ENCODE data around the gene AKR1C2.
"Not testable (repeated sequence)": the region's sequence is repeated elsewhere in the genome, so short reads cannot be mapped to it uniquely, and the experiment has no call there.

The AKR1C2 gene

DNA sequence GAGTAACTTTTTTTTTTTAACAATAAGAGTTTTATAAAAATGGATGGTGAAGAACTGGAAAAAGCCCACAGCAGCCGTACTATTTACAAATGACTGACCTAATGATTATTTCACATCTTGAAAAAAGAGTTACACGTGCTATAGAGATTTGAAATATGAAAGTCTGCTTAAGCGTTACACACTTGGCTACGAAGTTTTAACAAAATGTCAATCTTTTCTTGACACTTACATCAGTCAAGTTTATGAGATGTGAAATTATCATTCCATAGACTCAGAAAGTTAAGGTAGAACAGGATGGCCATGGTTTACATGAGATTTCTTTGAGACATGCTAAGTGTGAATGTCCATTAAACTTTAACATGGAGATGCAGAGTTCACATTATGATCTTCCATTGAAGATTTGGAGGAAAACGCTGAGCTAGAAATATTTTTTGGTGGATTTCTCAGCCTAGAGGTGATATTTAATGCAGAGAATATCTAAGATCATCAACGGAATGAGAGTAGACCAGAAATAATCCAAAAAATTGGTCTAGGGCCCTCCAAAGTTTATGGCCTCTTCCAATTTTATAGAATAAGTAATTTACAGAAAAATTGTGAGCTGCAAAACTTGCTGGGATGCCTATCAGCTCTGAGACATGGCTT lies 15.5 kb downstream of the AKR1C2 start:
- not testable (repeated sequence) for DNase-seq (ENCODE audit: low read depth)

DNA sequence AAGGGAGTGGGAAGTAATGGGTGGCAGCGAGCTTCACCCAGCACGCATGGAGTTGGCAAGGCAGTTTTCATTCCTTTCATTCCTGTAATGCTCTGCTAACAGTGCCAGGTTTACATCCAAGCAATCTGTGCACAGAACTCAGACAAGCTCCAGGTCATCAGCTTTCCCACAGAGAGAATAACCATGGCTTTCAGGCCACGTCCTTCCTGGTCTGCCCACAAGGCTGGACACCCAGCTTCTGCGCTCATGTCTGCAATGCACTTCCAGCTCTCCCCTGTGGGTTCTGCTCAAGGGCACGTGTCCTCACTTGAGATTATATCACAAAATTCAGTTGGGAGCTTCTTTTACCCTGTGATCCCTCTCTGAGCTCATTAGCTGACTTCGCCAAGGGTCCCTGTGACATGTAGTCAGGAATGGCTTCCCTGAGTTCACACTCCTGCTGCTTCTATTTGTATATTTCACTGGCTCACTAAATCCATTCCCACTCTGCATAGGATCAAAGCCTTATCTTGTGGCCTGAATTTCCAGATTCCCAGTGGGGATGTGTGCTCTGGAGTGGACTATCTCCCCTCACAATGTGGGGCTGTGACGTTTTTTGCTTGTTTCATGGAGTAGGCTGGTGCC lies 18.6 kb downstream of the AKR1C2 start:
- peak; percentile 74 for DNase-seq (ENCODE audit: low read depth)

DNA sequence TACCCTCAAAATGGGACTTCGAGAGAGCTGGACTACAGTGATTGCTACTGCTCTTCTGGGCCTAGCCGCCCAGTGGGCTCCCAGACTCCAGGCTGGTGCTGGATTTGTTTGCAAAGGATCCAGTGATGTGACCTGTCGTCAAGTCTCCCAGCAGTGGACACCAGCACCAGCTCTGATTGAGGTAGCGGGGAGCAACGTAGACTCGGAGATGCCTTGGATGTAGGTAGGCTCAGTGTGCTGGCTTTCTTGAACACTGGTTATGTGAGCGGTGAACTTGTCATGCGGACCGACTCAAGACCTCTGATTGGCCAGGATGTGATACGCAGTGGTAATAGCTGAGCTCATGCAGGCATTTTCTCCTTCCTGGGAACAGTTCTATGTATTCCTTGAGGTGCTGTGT lies 19.4 kb downstream of the AKR1C2 start:
- peak; percentile 10 for DNase-seq (ENCODE audit: low read depth)

DNA sequence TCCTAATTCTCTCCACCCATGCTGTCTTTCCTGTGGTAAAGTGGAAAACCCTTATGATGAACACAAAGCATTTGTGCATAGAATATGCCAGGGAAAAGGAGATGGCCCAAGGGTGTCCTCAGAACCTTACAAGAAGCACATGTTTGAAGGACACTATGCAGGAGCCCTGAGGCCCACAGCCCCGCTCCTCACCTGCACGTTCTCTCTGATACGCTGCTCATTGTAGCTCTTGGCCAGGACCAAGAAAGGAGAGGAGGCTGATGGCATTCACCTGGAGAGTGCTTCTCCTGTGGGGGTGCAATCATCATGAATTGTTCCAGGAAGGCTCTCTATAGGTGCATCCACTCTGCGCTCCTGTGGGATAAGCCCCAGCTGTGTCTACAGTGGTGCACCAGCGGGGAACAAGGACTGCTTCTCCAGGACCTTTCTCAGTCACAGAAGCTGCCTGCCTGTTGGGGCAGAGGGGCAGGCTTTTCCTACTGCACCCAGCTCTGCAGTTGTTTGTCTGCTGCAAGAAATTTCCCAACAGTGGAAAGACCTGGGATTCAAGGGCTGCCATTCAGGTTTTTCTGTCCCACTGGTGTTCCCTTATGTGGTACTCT lies 19.9 kb downstream of the AKR1C2 start:
- peak; percentile 6 for DNase-seq (ENCODE audit: low read depth)

DNA sequence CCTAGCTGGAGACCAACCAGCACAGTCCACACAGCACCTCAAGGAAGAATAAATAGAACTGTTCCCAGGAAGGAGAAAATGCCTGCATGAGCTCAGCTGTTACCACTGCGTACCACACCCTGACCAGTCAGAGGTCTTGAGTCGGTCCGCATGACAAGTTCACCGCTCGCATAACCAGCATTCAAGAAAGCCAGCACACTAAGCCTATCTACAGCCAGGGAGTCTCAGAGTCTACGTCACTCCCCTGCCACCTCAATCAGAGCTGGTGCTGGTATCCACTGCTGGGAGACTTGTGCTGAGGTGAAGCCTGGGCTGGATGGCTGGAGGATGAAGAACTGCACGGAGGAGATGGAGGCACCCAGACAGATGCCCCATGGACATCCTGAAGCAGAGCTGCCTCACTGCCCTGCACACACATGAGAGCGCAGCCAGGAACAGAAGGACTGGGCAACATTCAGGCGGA lies 20.9 kb downstream of the AKR1C2 start:
- peak; percentile 49 for DNase-seq (ENCODE audit: low read depth)

DNA sequence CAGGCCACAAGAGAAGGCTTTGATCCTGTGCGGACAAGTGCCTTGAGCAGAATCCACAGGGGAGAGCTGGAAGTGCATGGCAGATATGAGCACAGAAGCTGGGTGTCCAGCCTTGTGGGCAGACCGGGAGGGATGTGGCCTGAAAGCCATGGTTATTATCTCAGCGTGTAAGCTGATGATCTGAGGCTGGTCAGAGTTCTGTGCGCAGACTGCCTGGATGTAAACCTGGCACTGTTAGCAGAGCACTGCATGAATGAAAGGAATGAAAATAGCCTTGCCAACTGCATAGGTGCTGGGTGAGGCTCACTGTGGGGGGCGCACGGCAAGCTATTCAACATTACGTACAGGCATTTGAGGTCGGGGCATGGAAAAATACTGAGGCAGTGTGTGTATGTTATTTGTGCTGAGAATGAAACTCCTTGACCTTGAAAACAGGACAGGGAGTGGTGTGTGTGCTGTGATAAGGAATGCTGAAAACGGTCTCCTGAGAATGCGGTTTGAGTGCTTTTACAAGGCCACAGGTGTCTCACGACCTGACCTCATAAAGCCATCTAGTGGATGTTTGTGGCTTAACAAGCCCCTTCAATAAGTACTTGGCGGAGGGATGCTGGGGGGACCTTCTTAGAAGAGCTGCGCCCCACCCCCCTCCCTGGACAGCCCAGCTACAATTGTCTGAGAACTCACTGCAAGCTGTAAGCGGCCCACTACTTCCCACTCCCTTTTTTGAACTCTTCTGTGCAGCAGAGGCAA lies 21.8 kb downstream of the AKR1C2 start:
- DNase-seq (ENCODE audit: low read depth) = peak; percentile 51

DNA sequence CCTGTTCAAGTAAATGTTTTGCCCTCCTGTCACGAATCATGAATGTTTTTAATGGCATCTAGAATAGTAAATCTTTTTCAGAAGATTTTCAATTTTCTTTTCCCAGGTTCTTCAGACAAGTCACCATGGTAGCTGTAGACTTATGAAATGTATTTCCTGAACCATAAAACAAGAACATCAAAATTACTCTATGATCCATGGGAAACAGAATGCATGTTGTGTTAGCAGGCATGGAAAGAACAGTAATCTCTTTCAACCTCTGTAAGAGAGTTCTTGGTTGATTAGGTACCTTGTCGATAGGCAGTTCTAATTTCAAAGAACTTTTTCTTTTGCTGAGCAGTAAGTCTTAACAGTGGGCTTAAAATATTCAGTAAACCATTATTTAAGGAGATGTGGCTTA lies 22.9 kb downstream of the AKR1C2 start:
- no peak for DNase-seq (ENCODE audit: low read depth)

DNA sequence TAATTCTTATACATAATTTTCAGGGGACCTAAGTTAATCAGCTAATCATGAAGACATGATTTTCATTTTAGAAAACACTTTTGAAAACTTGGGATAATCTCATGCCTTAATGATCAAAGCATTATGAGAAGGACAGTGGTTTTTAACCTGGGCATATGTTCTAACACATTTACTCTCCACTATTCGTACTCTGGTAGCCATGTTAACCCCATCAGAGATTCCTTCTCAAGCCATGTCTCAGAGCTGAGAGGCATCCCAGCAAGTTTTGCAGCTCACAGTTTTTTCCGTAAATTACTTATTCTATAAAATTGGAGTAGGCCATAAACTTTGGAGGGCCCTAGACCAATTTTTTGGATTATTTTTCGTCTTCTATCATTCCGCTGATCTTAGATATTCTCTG lies 24.8 kb downstream of the AKR1C2 start:
- DNase-seq (ENCODE audit: low read depth) = no peak

DNA sequence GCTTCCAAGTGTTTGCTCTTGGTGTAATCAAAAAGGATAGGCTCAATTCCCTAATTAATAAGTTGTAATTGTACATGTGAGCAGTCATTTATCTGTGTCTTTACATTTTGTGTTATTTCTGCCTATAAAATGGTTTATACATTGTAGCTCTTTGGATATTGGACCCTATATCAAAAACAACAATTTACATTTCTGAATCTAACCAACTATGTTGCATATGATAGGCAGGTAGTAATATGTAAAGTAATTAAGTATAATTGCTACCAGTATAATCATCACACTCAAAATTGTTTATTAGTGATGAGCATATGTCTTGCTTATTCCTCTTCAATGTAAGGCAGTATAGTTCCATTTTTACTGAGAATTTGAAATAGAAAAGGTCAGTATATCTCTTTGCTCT lies 26.6 kb downstream of the AKR1C2 start:
- no peak for DNase-seq (ENCODE audit: low read depth)

DNA sequence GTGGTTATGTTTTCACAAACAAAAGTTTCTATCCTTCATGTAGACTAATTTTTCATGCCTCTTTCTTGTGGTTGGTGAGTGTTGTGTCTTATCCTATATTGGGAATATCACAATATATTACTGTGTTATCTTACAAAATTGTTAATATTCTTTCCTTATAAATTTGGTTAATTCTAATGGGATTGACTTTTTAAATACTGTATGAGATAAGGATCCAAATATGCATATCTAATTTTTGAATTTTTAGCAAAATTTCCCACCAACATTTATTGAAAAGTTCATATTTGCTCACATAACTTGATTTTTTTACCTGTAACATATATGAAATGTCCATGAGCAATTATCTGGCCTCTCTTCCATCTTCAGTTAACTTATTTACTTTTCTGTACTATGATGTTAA lies 29.3 kb downstream of the AKR1C2 start:
- not testable (repeated sequence) for DNase-seq (ENCODE audit: low read depth)

DNA sequence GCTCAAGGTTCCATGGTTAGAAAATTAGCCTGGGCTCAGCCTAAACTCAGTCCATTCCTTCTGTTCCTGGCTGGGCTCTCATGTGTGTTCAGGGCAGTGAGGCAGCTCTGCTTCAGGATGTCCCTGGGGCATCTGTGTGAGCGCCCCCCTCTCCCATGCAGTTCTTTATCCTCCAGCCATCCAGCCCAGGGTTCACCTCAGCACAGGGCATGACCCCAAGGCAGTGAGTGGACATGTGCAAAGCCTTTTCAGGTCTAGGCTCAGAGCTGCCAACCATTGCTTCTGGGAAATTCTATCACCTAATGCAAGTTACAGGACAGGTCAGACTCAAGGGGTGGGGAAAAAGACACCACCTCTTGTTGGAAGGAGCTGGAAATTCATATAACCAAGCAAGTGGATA lies 30.4 kb downstream of the AKR1C2 start:
- DNase-seq (ENCODE audit: low read depth) = not testable (repeated sequence)

DNA sequence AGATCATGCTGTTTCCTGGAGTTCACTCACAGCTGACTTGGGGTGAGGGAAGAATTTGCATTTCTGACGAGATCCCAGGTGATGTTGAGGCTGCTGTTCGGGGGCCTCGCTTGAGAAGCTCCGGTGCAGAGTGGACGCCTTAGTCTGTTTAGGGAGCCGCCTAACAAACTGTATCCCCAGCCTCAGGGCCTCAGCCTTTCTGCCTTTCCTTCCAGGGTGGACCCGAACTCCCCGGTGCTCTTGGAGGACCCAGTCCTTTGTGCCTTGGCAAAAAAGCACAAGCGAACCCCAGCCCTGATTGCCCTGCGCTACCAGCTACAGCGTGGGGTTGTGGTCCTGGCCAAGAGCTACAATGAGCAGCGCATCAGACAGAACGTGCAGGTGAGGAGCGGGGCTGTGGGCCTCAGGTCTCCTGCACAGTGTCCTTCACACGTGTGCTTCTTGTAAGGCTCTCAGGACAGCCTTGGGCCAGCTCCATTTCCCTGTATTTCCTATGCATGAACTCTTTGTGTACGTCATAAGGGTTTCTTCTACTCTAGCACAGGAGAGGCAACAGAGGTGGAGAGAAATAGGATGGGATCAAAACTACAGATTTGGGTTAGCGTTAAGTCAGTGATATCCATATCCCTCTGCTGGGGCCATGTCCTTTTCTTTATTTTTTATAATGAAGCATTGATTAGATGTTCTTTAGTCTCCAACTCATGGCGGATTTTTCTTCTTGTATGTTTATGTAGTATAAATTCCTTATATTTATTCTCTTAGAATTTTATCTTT lies 31.1 kb downstream of the AKR1C2 start:
- not testable (repeated sequence) for DNase-seq (ENCODE audit: low read depth)

DNA sequence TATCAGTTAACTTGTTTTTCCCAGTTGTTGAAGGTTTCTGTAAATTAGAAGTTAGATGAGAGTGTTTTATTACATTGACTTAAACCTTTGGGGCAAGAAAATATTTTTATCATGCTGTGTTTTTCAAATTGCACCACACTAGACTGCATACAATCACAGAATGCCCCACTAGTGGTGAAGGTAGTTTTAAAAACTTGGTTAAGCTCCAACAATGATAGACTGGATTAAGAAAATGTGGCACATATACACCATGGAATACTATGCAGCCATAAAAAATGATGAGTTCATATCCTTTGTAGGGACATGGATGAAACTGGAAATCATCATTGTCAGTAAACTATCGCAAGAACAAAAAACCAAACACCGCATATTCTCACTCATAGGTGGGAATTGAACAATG lies 33.3 kb downstream of the AKR1C2 start:
- not testable (repeated sequence) for DNase-seq (ENCODE audit: low read depth)

DNA sequence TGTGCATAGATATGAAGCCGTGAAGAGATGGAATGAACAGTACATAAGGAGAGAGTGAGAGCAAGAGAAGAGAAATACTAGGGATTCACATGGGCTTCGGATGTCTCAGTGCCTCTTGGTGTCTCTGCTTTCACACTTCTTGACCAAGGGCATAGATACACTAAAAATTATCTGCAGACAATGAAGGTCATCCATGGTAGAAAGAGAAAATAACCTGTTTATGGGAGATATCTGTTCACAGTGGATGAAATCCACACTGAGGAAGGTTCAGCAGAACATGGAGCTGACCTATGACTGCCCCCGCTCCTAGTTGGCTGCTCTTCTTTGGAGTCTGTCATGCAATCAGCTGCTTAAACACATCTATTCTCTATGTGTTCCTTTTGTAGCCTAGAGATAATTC lies 34.4 kb downstream of the AKR1C2 start:
- not testable (repeated sequence) for DNase-seq (ENCODE audit: low read depth)

DNA sequence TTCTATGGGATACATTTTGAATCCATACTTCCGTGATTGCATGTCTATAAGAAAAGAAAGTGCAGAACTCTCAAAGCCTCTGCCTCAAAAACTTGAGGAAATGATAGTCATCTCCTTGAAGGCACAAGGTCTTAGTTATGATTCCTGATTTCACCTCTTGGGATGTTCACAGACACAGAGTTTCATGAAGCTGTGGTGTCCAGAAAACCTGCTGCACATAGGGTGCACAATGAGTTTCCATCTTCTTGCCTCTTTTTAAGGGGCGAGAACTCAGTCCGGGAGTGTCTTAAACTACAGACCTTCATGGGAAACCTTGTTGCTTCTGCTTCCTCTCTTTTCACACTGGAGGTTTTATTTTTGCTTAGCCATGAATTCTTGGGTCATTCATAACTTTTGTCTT lies 36.5 kb downstream of the AKR1C2 start:
- DNase-seq (ENCODE audit: low read depth) = not testable (repeated sequence)

DNA sequence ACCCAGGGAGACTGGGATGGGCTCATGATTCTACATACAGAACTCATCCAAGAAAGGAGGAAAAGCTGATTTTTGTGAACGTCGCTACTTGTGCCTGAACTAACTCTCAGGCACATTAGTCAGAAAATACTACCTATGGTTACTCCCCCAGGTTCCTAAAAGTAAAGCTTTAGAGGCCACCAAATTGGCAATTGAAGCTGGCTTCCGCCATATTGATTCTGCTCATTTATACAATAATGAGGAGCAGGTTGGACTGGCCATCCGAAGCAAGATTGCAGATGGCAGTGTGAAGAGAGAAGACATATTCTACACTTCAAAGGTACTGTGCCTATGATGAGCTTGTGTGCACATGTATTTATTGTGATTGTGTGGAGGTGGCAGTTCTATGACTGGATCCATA lies 37.9 kb downstream of the AKR1C2 start:
- DNase-seq (ENCODE audit: low read depth) = not testable (repeated sequence)

DNA sequence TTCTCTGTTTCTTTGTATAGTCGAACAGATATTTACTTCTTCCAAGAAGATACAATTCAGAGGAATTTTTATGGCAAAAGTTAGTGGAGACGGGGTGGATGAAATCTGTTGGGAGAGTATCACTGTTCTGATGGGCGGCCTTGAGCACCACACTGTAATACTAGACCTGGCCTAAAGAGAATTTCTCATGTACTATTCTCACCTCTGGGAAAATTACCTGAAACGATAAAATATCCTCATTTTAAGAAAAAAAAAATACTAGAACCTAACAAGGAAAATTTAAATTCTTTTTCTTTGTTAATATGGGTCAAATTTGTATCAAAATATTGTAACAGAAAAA lies 39.9 kb downstream of the AKR1C2 start:
- DNase-seq (ENCODE audit: low read depth) = not testable (repeated sequence)

DNA sequence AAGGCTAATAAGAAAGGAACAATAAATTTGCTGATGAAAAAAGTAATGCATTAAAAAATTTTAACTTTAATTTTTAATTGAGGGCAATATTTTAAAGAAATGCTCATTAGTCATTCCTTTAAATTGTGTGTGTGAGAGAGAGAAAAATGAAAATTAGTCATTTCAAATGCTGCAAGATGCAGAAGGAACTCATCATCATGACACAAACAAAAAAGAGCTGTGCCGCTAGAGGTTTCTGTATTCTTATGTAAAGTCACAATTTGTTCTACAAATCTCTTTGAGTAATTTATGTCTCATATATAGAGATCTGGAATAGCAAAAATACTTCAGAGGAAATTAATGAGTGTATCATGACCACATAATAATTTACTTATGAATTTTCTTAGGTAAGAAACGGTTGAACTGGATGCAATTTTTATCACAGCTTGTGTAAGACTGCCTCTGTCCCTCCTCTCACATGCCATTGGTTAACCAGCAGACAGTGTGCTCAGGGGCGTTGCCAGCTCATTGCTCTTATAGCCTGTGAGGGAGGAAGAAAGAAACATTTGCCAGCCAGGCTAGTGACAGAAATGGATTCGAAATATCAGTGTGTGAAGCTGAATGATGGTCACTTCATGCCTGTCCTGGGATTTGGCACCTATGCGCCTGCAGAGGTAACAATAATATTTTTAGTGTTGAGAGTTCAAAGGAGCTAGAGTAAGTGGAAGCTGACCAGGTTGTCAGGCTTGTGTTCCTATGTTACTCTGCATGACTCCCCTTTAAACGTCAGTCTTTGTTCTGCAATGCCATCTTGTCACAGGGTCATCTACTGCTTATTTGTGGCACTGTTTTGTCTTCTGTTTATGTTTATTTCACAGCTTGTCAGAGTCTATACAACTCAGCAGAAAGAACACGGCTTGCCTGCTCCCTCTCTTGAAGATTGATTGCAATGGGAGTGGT lies 40.5 kb downstream of the AKR1C2 start, which contains the start of gene AKR1C1:
TSS of gene AKR1C1 (plus strand) at position 540 of the 939 bp plus-strand sequence. CDS start at position 570, 30 bp downstream.
- peak; percentile 66 for DNase-seq (ENCODE audit: low read depth)

DNA sequence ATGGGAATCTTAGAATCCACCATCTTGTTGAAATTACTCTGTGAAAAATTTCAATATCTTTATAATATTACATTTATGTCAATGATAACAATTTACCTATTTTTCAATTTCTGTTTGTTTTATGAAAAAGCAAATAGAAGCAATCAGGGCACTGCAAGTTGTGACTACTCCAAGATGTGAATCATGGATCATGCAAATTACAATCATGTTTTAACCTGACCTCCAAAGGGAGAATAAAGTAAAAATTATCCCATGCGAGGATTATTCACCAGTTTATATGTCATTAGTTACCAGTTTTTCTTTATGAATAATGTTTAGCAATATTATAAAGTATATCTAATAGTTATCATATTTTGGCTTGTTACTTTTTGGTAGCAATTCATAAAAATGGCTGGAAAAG lies 41.3 kb downstream of the AKR1C2 start:
- DNase-seq (ENCODE audit: low read depth) = not testable (repeated sequence)

DNA sequence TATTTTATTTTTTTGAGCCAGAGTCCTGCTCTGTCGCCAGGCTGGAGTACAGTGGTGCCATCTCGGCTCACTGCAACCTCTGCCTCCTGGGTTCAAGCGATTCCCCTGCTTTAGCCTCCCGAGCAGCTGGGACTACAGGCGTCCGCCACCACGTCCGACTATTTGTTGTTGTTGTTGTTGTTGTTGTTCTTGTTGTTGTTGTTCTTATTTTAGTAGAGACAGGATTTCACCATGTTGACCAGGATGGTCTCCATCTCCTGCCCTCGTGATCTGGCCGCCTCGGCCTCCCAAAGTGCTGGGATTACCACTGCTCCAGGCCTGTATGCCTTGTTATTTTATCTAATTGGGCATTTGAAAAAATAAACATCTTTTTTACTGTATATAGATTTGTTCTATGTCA lies 42.1 kb downstream of the AKR1C2 start:
- DNase-seq (ENCODE audit: low read depth) = not testable (repeated sequence)
